Measurements from ENCODE around the gene AKAP13. TPM values are rescaled to one million over a fixed set of nuclear protein-coding genes. Genes with fewer than 3 reads are reported as not detected.

AKAP13 gene
- total RNA-seq, 4 donors from 2014 or later = 105 to 167 (median 129) TPM

GRCh38 chr15:85753791-85754452 lies 373.5 kb downstream of the AKAP13 start:
- no peak for TF ChIP-seq CTCF (IDR thresholded peaks at IDR 0.05)
- no peak for TF ChIP-seq POLR2A (IDR thresholded peaks at IDR 0.05)
- peak in 1 of 2 donors; percentile 75 for DNase-seq (ENCODE audit: low spot score in 2 of 2)
- no peak overlapping the region for H3K4me3 ChIP-seq (ENCODE audit: low read depth, poor library complexity, severe bottlenecking)
- intact Hi-C loops (cut with DNase I; ENCODE audit: low total_unique reads) = no loop called here
- WGBS, 2 donors = 68 to 71% methylated on average over 10 of the region's 10 CpGs

- TF ChIP-seq CTCF (IDR thresholded peaks at IDR 0.05) (no peak), POLR2A (IDR thresholded peaks at IDR 0.05) (no peak)
- peak in 1 of 2 donors; percentile 52 for DNase-seq (ENCODE audit: low spot score in 2 of 2)
- intact Hi-C loops (cut with DNase I; ENCODE audit: low total_unique reads) = no loop called here
- WGBS, 2 donors = 36% methylated on average over 5 to 6 of the region's 7 CpGs
- H3K4me3 ChIP-seq (ENCODE audit: low read depth, poor library complexity, severe bottlenecking) = no peak overlapping the region
Observed at GRCh38 chr15:85754989-85755388, 374.6 kb downstream of the AKAP13 start.

- intact Hi-C loops (cut with DNase I; ENCODE audit: low total_unique reads) = no loop called here
- H3K4me3 ChIP-seq (ENCODE audit: low read depth, poor library complexity, severe bottlenecking) = no peak overlapping the region
- TF ChIP-seq CTCF (IDR thresholded peaks at IDR 0.05) (no peak), POLR2A (IDR thresholded peaks at IDR 0.05) (no peak)
- WGBS, 2 donors = 84 to 86% methylated on average over 11 of the region's 11 CpGs
- DNase-seq (ENCODE audit: low spot score in 2 of 2) = peak in 1 of 2 donors; percentile 37
Observed at GRCh38 chr15:85755471-85755870, 375.1 kb downstream of the AKAP13 start.

- intact Hi-C loops (cut with DNase I; ENCODE audit: low total_unique reads) = no loop called here
- no peak overlapping the region for H3K4me3 ChIP-seq (ENCODE audit: low read depth, poor library complexity, severe bottlenecking)
- 90 to 96% methylated on average over 4 of the region's 4 CpGs for WGBS, 2 donors
- peak in 1 of 2 donors; percentile 32 for DNase-seq (ENCODE audit: low spot score in 2 of 2)
- TF ChIP-seq CTCF (IDR thresholded peaks at IDR 0.05) (no peak), POLR2A (IDR thresholded peaks at IDR 0.05) (no peak)
Observed at GRCh38 chr15:85755942-85756341, 375.5 kb downstream of the AKAP13 start.

GRCh38 chr15:85756411-85757072 lies 376.1 kb downstream of the AKAP13 start:
- TF ChIP-seq POLR2A (IDR thresholded peaks at IDR 0.05) (no peak), CTCF (IDR thresholded peaks at IDR 0.05) (no peak)
- intact Hi-C loops (cut with DNase I; ENCODE audit: low total_unique reads) = no loop called here
- WGBS, 2 donors = 94 to 96% methylated on average over 9 of the region's 9 CpGs
- H3K4me3 ChIP-seq (ENCODE audit: low read depth, poor library complexity, severe bottlenecking) = no peak overlapping the region
- peak in 1 of 2 donors; percentile 85 for DNase-seq (ENCODE audit: low spot score in 2 of 2)
